T-helper 9 cell (primary cell): Measurements from ENCODE around the gene RPH3AL.

ENCODE experiments used
- DNase-seq: peaks from one replicate; pipeline ENCODE4 v3.0.0-alpha.2; 2020

Gene RPH3AL

GRCh38 chr17:351449-351738 lies 1.2 kb downstream of the RPH3AL start:
- DNase-seq = no peak

GRCh38 chr17:350706-351448 lies 1.7 kb downstream of the RPH3AL start:
- no peak for DNase-seq

- DNase-seq = no peak
Observed at GRCh38 chr17:349666-350065, 2.9 kb downstream of the RPH3AL start.

DNA sequence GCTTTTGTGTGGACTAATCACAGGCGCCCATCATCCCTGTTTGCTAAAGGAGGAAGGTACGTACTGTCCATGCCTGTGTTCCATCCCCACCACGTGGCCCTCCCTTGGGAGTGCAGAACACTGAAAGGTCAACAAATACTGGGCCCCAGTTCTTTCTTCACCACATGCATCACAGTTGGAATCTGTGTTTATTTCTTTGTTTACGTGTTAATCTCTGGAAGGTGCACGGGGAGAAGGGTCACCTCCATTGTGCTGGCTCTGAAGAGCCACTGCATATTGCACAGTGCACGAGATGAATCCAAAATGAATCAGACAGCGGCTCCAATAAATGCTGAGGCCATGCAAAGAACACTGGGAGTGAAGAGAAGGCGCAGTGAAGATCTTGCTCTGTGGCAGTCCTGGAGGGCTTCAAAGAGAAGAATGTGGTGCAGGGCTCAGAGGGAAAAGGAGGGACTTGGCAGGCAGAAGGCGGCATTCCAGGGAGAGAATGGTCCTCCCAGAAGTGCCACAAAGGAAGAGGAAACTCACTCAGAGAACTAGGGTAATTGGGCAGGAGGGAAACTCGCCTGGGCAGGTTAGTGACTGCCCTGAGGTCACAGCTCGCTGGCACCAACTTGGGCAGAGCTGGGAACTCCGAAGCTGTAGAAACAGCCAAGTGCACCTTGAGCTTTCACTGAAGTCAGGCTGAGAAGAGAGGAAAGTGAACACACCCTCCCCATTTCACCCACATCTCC lies 3.7 kb downstream of the RPH3AL start:
- no peak for DNase-seq

- no peak for DNase-seq
Observed at GRCh38 chr17:348012-348411, 4.6 kb downstream of the RPH3AL start.

- no peak for DNase-seq
Observed at GRCh38 chr17:347309-347899, 5.2 kb downstream of the RPH3AL start.

DNA sequence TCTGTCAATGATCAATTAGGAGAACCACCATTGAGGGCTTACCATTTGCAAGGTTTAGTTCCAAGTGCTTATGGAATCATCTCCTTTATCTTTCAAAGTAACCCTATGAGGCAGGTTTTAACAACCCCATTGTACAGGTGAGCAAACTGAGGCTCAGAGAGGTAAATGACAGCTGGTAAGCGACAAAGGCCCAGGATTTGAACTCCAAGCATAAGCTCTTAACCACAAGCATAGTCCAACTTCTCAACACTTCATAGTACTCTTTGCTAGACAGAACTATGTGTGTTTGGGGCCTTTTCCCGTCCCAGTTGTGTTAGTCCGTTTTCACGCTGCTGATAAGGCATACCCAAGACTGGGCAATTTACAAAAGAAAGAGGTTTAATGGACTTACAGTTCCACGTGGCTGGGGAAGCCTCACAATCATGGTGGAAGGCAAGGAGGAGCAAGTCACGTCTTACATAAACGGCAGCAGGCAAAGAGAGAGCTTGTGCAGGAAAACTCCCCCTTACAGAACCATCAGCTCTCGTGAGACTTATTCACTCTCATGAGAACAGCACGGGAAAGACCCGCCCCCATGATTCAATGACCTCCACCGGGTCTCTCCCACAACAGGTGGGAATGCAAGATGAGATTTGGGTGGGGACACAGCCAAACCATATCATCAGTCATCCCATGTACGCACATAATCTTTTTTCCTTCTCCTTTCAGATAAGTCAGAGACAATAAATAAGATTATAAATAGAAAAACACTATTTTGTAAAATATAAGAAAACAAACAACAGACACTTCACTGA lies 6.4 kb downstream of the RPH3AL start:
- DNase-seq = no peak

DNA sequence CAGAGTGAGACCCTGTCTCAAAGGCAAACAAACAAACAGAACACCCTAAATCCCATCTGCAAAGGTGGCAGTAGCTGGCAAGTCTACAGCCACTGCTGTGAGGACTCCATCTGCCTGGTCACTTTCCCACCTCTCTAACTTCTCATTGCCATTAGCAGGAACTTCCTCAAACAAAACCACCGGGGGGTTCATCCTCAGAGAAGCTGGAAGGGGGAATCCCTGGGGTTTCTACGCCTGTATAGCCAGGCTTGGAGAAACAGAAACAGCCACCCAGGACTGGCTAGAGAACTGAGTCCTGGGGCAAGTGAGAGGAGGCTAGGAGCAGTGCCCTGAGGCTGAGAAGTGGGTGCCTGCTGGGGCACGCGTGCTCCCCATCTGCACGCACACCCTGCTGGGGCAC lies 7.3 kb downstream of the RPH3AL start:
- no peak for DNase-seq

GRCh38 chr17:343875-344752 lies 8.5 kb downstream of the RPH3AL start:
- no peak for DNase-seq

- DNase-seq = no peak
Observed at GRCh38 chr17:343211-343610, 9.4 kb downstream of the RPH3AL start.

- no peak for DNase-seq
Observed at GRCh38 chr17:340074-340473, 12.5 kb downstream of the RPH3AL start.

DNA sequence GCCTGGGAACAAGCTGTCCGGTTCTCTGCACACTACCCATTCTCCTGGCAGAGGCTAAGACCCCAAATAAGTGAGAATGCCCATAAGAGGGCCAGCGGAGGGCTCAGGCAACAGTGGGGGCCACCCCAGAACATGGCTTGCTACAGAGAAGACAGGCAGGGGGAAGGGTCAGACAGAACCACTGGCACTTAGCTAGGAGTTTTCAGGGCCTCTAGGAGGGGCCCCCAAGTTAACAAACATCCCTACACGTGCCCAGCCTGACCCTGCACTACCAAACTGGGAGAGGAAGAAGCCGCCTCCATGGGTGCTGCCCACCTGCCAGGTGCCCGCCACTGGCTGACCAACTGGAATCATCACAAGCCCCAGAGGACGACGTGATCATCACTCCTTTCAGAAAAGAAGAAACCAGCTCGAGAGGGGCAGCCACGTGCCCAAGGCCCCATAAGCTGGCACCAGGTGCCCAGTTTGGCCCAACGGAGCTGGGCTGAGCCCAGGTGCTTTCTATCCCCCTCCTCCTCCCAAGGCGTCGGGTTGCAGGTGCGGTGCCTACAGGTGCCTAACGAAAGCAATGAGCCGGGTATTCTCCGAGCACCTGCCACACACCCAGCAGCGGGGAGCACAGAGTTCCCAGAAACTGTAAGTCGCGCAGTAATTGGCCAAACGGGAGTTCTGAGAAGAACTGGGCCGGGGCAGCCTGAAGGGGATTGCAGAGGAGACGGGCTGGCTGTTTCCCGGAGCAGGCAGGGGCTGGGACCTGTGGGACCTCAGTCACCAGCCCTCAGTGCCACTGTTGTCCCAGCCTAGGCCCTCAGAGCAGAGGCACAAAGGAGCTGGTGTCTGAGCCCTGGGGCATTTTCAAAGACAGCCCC lies 13.2 kb downstream of the RPH3AL start:
- DNase-seq = no peak

GRCh38 chr17:338442-339192 lies 14.0 kb downstream of the RPH3AL start:
- no peak for DNase-seq

- DNase-seq = no peak
Observed at GRCh38 chr17:337866-338265, 14.7 kb downstream of the RPH3AL start.

DNA sequence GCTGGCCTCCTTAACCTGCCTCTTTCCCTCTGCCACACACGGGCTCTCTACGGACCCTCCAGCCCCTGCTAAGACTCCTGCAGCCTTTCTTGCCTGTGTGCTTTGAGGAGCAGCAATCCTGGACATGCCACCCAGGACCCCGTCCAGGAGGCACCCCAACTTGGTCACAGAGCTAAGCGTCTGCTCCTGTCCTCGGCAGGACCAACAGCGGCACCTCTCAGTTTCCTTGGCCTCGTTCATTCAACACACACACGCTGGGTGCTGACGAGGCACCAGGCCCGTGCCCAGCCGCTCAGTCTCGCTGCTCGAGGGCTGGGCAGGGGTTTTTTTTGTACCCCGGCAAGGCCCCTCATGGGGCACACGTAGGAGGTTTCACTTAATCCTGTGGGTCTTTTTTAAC lies 15.2 kb downstream of the RPH3AL start:
- no peak for DNase-seq

DNA sequence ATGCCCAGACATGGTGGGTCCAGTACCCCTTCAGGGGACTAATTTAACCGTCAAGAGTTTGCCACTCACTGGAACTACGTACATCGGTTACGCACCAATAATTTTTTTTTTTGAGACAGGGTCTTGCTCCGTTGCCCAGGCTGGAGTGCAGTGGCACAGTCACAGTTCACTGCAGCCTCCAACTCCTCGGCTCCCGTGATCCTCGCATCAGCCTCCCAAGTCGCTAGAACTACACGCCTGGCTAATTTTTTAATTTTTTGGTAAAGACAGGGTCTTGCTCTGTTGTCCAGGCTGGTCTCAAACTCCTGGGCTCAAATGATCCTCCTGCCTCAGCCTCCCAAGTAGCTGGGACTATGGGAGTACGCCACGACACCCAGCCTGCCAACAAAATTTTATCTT lies 15.6 kb downstream of the RPH3AL start:
- DNase-seq = no peak

- no peak for DNase-seq
Observed at GRCh38 chr17:336110-337021, 16.2 kb downstream of the RPH3AL start.

GRCh38 chr17:335691-336090 lies 16.9 kb downstream of the RPH3AL start:
- DNase-seq = no peak

DNA sequence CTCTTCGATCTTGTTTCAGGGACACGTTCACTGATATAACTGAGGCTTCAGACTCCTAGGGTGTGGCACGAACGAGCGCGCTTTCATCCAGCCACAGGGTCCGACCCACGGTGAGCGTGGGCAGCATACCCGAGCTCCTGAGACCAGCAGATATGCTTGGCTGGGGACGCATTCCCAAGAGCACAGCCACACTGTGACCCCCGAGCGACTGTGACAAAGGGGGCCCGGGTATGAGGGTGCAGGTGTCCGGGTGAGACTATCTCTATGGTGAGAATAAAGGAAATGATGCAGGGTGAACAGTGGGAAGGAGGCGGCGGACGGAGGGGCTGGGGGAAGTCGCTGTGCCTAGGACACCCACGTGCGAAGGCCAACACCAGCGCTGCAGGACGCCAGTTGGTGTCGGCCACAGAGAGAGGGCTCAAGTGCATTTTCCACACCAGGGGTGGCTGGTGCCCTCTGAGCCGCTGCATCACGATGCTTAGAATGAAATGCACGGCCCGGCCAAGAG lies 17.6 kb downstream of the RPH3AL start:
- no peak for DNase-seq
